Peyer's patch (tissue), 4 donors: ENCODE data around the gene ASCC3. TPM values are rescaled to one million over a fixed set of nuclear protein-coding genes. Genes with fewer than 3 reads are reported as not detected.

Experiments
- DNase-seq, 3 donors: peaks; one replicate each; pipeline ENCODE4 v3.0.0-alpha.2; 2017 to 2019
- H3K27ac ChIP-seq, 4 donors: fragments of 200-600 bp; sonication (generic); one replicate each; pipeline ENCODE4 v1.5.1; 2016 to 2019
- H3K27me3 ChIP-seq, 2 donors: fragments of 200-600 bp; sonication (generic); one replicate each; pipeline ENCODE4 v1.5.1; 2019
- H3K36me3 ChIP-seq, 3 donors: fragments of 200-600 bp; sonication (generic); one replicate each; pipeline ENCODE4 v1.5.1; 2016 to 2019
- H3K4me1 ChIP-seq, 4 donors: fragments of 200-600 bp; sonication (generic); one replicate each; pipeline ENCODE4 v1.5.1; 2016 to 2019
- H3K4me3 ChIP-seq, 4 donors: fragments of 200-600 bp; sonication (generic); 1 replicate in 3 of 4; 2 replicates in 1 of 4; pipeline ENCODE4 v1.5.1; 2016 to 2019; ENCODE audit warnings: mild to moderate bottlenecking in 1 of 4
- H3K9me3 ChIP-seq, 4 donors: fragments of 200-600 bp; sonication (generic); one replicate each; pipeline ENCODE4 v1.5.1; 2016 to 2019; ENCODE audit warnings: mild to moderate bottlenecking in 1 of 4
- POLR2A ChIP-seq, 2 donors: fragments of 450-650 bp; IDR thresholded peaks; one replicate each; pipeline ENCODE4 v1.5.1; 2017; ENCODE audit warnings: antibody characterized with exemption in 2 of 2, mild to moderate bottlenecking in 2 of 2, moderate library complexity in 2 of 2
- total RNA-seq, 4 donors: library from RNA; depleted of rRNA; stranded (reverse); fragments of >200 nt; gene quantifications; one replicate each; pipeline ENCODE4 v1.1.0, GENCODE V29; 2016
- TF ChIP-seq, protein P1 (sequence below), 6 experiments: fragments of 450-650 bp in 4 of 6; fragments of 200-600 bp in 2 of 6; sonication (generic) in 1 of 6; IDR thresholded peaks; one replicate each; pipeline ENCODE4 v1.5.1; 2017 to 2019; ENCODE audit warnings: antibody characterized with exemption in 6 of 6, mild to moderate bottlenecking in 3 of 6, moderate library complexity in 1 of 6

ASCC3 gene
- total RNA-seq, 4 donors from 2014 or later = 21.1 to 69.3 (median 40.6) TPM

DNA sequence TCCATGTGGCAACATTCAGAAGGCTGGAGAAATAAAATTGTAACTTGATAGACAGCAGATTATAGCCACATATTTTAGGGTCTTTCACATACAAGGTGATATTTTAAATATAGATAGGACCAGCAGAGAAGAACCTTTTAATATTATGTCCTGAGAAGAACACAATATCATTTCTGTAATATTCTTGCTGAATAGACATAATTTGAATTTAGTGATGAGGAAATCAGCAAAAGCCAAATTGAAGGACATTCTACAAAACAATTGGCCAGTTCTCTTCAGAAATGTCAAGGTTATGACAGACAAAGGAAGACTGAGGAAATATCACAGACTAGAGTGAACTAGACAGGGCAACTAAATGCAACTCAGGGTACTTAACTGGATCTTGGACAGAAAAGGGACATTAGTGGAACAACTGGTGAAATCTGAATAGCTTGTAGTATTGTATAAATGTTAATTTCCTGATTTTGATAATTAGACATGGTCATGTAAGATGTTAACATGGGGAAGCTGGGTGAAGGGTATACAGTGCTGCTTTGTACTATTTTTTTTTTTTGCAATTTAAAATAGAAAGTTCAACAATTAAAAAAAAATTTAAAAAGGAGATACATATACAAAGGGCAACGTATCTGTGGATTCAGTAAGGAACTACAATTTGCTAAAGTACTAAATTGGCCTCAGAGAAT lies 281.9 kb downstream of the ASCC3 start:
- Histone ChIP-seq H3K27ac (no peak overlapping the region), H3K9me3 (no peaks in the 10 kb centered on the region), H3K27me3 (no peaks in the 10 kb centered on the region), H3K36me3 (no peaks in the 10 kb centered on the region), H3K4me1 (no peaks in the 10 kb centered on the region), H3K4me3 (no peak overlapping the region)
- DNase-seq = no peak
- TF ChIP-seq, protein P1, sequence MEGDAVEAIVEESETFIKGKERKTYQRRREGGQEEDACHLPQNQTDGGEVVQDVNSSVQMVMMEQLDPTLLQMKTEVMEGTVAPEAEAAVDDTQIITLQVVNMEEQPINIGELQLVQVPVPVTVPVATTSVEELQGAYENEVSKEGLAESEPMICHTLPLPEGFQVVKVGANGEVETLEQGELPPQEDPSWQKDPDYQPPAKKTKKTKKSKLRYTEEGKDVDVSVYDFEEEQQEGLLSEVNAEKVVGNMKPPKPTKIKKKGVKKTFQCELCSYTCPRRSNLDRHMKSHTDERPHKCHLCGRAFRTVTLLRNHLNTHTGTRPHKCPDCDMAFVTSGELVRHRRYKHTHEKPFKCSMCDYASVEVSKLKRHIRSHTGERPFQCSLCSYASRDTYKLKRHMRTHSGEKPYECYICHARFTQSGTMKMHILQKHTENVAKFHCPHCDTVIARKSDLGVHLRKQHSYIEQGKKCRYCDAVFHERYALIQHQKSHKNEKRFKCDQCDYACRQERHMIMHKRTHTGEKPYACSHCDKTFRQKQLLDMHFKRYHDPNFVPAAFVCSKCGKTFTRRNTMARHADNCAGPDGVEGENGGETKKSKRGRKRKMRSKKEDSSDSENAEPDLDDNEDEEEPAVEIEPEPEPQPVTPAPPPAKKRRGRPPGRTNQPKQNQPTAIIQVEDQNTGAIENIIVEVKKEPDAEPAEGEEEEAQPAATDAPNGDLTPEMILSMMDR (IDR thresholded peaks at IDR 0.05) = no peak
- TF ChIP-seq POLR2A (IDR thresholded peaks at IDR 0.05) = no peak

DNA sequence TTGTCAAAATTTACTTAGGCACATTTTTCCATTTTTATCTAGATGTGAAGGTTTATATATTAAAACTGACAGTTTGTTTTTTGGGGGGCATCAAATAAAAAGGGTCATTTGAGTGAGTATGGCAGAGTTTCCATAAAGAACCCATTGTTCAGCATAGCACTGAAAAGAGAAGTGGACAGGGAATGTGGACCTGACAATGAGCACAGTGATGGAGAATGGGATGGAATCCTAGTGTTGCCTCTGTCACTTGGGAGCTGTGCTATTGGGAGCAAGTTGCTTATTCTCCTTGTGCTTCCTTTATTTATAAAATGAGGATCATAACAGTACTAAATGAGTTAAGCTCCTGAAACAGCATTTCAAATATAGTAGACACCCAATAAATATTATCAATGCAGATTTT lies 285.7 kb downstream of the ASCC3 start:
- Histone ChIP-seq H3K36me3 (no peaks in the 10 kb centered on the region), H3K4me1 (no peaks in the 10 kb centered on the region), H3K4me3 (no peak overlapping the region), H3K27me3 (no peaks in the 10 kb centered on the region), H3K27ac (no peak overlapping the region), H3K9me3 (no peaks in the 10 kb centered on the region)
- TF ChIP-seq POLR2A (IDR thresholded peaks at IDR 0.05) = no peak
- TF ChIP-seq, protein P1 (IDR thresholded peaks at IDR 0.05) = no peak
- no peak for DNase-seq

DNA sequence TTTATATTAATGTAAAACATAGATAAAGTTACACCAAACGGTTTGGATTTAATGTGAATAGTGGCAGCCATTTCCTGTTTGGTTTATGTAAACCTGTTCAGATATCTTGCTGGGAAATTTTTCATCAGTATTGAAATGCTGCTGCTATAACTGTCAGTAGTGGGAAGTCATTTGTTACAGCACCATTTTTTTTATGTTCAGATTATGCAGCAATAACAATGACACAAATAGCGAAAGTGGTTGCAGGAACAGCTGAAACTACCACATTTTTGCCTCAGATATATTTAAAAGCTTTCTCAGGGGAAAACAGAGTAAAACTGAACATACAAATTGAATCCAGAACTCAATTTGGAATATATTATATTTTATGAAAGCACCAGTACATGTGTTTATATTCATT lies 287.6 kb downstream of the ASCC3 start:
- Histone ChIP-seq H3K27ac (no peak overlapping the region), H3K4me1 (no peaks in the 10 kb centered on the region), H3K4me3 (no peak overlapping the region), H3K36me3 (peaks cover 0 to 6% (median 0%) of the 10 kb centered on the region in 3 donors), H3K9me3 (no peaks in the 10 kb centered on the region), H3K27me3 (no peaks in the 10 kb centered on the region)
- no peak for TF ChIP-seq POLR2A (IDR thresholded peaks at IDR 0.05)
- TF ChIP-seq, protein P1 (IDR thresholded peaks at IDR 0.05) = no peak
- no peak for DNase-seq

DNA sequence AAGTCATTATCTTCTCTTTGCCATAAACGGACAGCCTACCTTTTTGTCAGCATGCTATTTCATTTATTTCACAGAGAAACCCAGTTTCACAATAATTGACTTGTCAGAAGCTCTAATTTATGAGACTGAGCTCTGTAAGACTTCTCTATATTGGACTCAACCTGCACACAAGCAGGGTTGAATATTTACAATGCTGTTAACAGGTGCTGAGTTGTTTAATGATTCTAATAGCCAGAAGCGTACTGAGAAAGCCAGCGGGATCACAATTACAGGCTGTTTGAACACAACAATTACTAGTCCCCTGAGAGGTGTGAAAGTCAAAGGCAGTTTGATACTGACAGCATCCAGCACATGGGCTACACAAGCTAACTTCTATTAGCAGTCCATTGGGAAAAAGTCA lies 288.2 kb downstream of the ASCC3 start:
- peaks cover 0 to 6% (median 0%) of the 10 kb centered on the region in 3 donors for H3K36me3 ChIP-seq
- H3K27me3 ChIP-seq = no peaks in the 10 kb centered on the region
- H3K4me1 ChIP-seq = no peaks in the 10 kb centered on the region
- no peak overlapping the region for H3K4me3 ChIP-seq
- no peak for TF ChIP-seq POLR2A (IDR thresholded peaks at IDR 0.05)
- TF ChIP-seq, protein P1 (IDR thresholded peaks at IDR 0.05) = no peak
- H3K9me3 ChIP-seq = no peaks in the 10 kb centered on the region
- no peak for DNase-seq
- no peak overlapping the region for H3K27ac ChIP-seq

DNA sequence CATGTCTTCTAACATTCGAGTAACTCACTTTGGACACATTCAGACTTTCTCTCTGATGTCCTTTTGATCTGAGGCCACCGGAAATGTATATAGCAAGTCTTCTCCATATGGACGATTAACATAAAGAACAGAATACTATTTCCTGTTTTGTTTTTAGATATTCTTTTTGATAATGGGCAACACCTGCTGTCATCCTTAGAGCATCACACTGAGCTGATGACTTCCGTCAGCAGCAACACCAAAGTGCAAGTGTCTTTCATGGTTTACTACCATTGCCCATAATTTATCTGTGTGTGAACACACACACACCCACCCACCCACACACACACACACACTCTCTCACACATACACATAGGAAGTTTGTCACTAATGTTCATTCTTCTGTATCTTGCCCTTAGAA lies 303.7 kb downstream of the ASCC3 start:
- Histone ChIP-seq H3K4me3 (no peak overlapping the region), H3K9me3 (no peaks in the 10 kb centered on the region), H3K4me1 (no peaks in the 10 kb centered on the region), H3K36me3 (no peaks in the 10 kb centered on the region), H3K27ac (no peak overlapping the region), H3K27me3 (no peaks in the 10 kb centered on the region)
- DNase-seq = no peak
- no peak for TF ChIP-seq POLR2A (IDR thresholded peaks at IDR 0.05)
- TF ChIP-seq, protein P1 (IDR thresholded peaks at IDR 0.05) = no peak
